Measurements from ENCODE around the gene POLD4. TPM values are rescaled to one million over a fixed set of nuclear protein-coding genes. Genes with fewer than 3 reads are reported as not detected.
A peak's percentile ranks its signal among the peaks of the same experiment; 100 is the strongest.

POLD4 gene
- total and polyA plus RNA-seq, 2 of the 13 experiments (the other 11 are each of a cell fraction or from before 2014, with no cell fraction given): 10.5 to 27.4 TPM

DNA sequence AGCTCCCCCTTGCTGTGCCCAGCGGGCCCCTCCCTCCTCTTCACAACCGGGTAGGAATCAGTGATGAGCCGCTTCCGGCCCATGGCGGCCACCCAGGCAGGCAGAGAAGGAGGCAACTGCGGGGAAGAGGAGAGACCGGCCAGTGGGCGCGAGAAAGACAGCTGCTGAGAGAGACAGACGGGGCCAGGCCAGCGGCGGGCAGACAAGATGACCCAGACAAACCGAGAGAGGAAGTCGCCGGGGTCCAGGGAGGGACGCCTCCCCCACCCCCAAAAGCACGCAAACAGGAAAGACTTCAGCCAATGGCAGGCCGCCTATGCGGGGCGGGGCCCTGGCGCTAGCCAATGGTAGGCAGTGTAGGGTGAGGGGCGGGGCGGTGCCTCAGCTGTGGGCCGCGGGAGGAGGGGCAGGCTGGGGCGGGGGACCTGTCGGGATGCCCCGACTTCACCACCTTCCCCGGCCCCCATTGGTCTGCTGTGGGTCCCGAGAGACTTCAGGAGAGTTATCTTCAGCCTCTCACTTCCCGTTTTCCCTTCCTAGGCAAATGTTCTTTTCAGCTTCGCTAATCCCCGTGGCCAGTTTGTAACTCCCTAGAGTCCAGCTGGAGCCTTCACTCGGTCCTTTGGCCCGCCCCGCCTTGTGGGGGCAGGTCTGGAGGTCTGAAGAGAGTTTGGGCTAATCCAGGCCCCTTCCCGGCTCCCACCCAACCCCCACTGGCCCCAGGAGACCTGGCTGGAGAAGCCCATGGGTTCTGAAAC, at the start of gene POLD4 (continued):
- TF ChIP-seq, protein P1, sequence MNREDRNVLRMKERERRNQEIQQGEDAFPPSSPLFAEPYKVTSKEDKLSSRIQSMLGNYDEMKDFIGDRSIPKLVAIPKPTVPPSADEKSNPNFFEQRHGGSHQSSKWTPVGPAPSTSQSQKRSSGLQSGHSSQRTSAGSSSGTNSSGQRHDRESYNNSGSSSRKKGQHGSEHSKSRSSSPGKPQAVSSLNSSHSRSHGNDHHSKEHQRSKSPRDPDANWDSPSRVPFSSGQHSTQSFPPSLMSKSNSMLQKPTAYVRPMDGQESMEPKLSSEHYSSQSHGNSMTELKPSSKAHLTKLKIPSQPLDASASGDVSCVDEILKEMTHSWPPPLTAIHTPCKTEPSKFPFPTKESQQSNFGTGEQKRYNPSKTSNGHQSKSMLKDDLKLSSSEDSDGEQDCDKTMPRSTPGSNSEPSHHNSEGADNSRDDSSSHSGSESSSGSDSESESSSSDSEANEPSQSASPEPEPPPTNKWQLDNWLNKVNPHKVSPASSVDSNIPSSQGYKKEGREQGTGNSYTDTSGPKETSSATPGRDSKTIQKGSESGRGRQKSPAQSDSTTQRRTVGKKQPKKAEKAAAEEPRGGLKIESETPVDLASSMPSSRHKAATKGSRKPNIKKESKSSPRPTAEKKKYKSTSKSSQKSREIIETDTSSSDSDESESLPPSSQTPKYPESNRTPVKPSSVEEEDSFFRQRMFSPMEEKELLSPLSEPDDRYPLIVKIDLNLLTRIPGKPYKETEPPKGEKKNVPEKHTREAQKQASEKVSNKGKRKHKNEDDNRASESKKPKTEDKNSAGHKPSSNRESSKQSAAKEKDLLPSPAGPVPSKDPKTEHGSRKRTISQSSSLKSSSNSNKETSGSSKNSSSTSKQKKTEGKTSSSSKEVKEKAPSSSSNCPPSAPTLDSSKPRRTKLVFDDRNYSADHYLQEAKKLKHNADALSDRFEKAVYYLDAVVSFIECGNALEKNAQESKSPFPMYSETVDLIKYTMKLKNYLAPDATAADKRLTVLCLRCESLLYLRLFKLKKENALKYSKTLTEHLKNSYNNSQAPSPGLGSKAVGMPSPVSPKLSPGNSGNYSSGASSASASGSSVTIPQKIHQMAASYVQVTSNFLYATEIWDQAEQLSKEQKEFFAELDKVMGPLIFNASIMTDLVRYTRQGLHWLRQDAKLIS (CRISPR knock-in tag; IDR thresholded peaks at IDR 0.05): no peak
- TF ChIP-seq CHD2 (IDR thresholded peaks at IDR 0.05; ENCODE audit: low read depth, low read length) (peak; percentile 80; the same call in 1 of the 2 replicates), TEAD2 (CRISPR knock-in tag; IDR thresholded peaks at IDR 0.05) (no peak), TFDP1 (CRISPR knock-in tag; IDR thresholded peaks at IDR 0.05; ENCODE audit: borderline replicate concordance) (no peak), SAP130 (CRISPR knock-in tag; IDR thresholded peaks at IDR 0.05; ENCODE audit: low read depth) (peak; percentile 79), PTBP1 (IDR thresholded peaks at IDR 0.05; ENCODE audit: low read depth, low read length, poor library complexity, severe bottlenecking) (no peak), ARNT (IDR thresholded peaks at IDR 0.05) (no peak), STAT5B (CRISPR knock-in tag; IDR thresholded peaks at IDR 0.05) (no peak; the same call in 1 of the 2 replicates), UBTF (CRISPR knock-in tag; IDR thresholded peaks at IDR 0.05) (no peak; the same call in 1 of the 2 replicates), PCBP2 (optimal IDR thresholded peaks at IDR 0.05; ENCODE audit: low read depth, low read length, poor library complexity, severe bottlenecking) (no peak), ZNF646 (CRISPR knock-in tag; IDR thresholded peaks at IDR 0.05) (no peak), SKI (IDR thresholded peaks at IDR 0.05; ENCODE audit: partially characterized antibody) (peak; percentile 42), ZKSCAN5 (CRISPR knock-in tag; IDR thresholded peaks at IDR 0.05) (no peak), TP53 (CRISPR knock-in tag; conservative IDR thresholded peaks at IDR 0.05) (no peak), ZBTB7A (CRISPR knock-in tag; IDR thresholded peaks at IDR 0.05) (peak; percentile 31; the same call in 1 of the 2 replicates), CENPX (CRISPR knock-in tag; IDR thresholded peaks at IDR 0.05) (no peak)
